SU-DHL-6 (cell line): ENCODE results near the gene BFSP1.

ENCODE experiments used
- H2AFZ ChIP-seq: fragments of 200-600 bp; sonication (generic); 2 replicates; pipeline ENCODE4 v1.6.1; 2014; ENCODE audit warnings: low read depth, mild to moderate bottlenecking, moderate library complexity, mixed read lengths, antibody characterized with exemption, low read length; ENCODE audit not compliant: severe bottlenecking
- H3F3A ChIP-seq: fragments of 200-600 bp; shearing (Covaris generic); 2 replicates; pipeline ENCODE4 v1.6.0; 2016; ENCODE audit warnings: antibody characterized with exemption, mild to moderate bottlenecking; ENCODE audit not compliant: insufficient read depth
- H3K27ac ChIP-seq: fragments of 200-600 bp; sonication (generic); 2 replicates; pipeline ENCODE4 v1.5.1; 2016; ENCODE audit warnings: low read depth, mild to moderate bottlenecking, low read length, moderate library complexity, mixed read lengths
- H3K27me3 ChIP-seq: fragments of 200-600 bp; sonication (generic), shearing (Covaris generic); 2 replicates; pipeline ENCODE4 v1.6.0; 2014; ENCODE audit warnings: mild to moderate bottlenecking, low read length
- H3K36me3 ChIP-seq: fragments of 200-600 bp; sonication (generic); 2 replicates; pipeline ENCODE4 v1.6.1; 2014; ENCODE audit warnings: mild to moderate bottlenecking, low read length, mixed read lengths
- H3K4me2 ChIP-seq: fragments of 300-600, 200-600 bp; shearing (Covaris generic), sonication (generic); 2 replicates; pipeline ENCODE4 v1.6.0; 2014; ENCODE audit warnings: low read length, low read depth, mild to moderate bottlenecking; ENCODE audit not compliant: poor library complexity, severe bottlenecking
- H3K4me3 ChIP-seq: fragments of 200-600 bp; sonication (generic); 2 replicates; pipeline ENCODE4 v1.5.1; 2014; ENCODE audit warnings: antibody characterized with exemption, low read length, mild to moderate bottlenecking, mixed read lengths; ENCODE audit not compliant: insufficient read depth, poor library complexity, severe bottlenecking
- H3K79me2 ChIP-seq: fragments of 200-600 bp; sonication (generic); 2 replicates; pipeline ENCODE4 v1.6.1; 2014; ENCODE audit warnings: mild to moderate bottlenecking, low read length, moderate library complexity; ENCODE audit not compliant: insufficient read depth
- H3K9ac ChIP-seq: fragments of 200-600 bp; sonication (generic); 2 replicates; pipeline ENCODE4 v1.7.0; 2014; ENCODE audit warnings: mild to moderate bottlenecking, low read length
- H3K9me2 ChIP-seq: fragments of 200-600 bp; sonication (generic); replicated peaks from 2 replicates; pipeline ENCODE4 v1.6.1; 2014; ENCODE audit warnings: low read length; ENCODE audit not compliant: insufficient read depth
- H3K9me3 ChIP-seq: fragments of 200-600 bp; sonication (generic); 2 replicates; pipeline ENCODE4 v1.6.1; 2014; ENCODE audit warnings: low read length, mixed read lengths; ENCODE audit not compliant: insufficient read depth
- H4K20me1 ChIP-seq: fragments of 200-600 bp; sonication (generic); 2 replicates; pipeline ENCODE4 v1.6.1; 2014; ENCODE audit warnings: low read depth, mild to moderate bottlenecking, antibody characterized with exemption, low read length, moderate library complexity, mixed read lengths
- CTCF ChIP-seq: fragments of 200-600 bp; sonication (generic); IDR thresholded peaks from one replicate; pipeline ENCODE4 v1.5.1; 2017; ENCODE audit warnings: antibody characterized with exemption, mild to moderate bottlenecking, low read length, moderate library complexity; ENCODE audit not compliant: insufficient read depth, poor library complexity, severe bottlenecking
- EZH2phosphoT487 ChIP-seq: fragments of 200-600 bp; sonication (generic), shearing (Covaris generic); conservative IDR thresholded peaks from 2 replicates; pipeline ENCODE4 v1.6.1; 2018; ENCODE audit warnings: mild to moderate bottlenecking, antibody characterized with exemption, low read length, moderate library complexity, mixed read lengths

The BFSP1 gene

GRCh38 chr20:17571153-17571527, 40.0 kb upstream of the BFSP1 start:
- Histone ChIP-seq H2AFZ (no peak overlapping the region), H3K9me2 (no peaks in the 10 kb centered on the region), H3K79me2 (no peaks in the 10 kb centered on the region)

GRCh38 chr20:17570347-17571152, 39.4 kb upstream of the BFSP1 start:
- Histone ChIP-seq H3K9me3 (no peaks in the 10 kb centered on the region), H3K27ac (no peak overlapping the region), H4K20me1 (no peaks in the 10 kb centered on the region), H3K9me2 (no peaks in the 10 kb centered on the region), H3K4me3 (peak overlapping the region; percentile 77), H3K79me2 (no peaks in the 10 kb centered on the region), H2AFZ (peak overlapping the region; percentile 100), H3K9ac (peak overlapping the region; percentile 75), H3K4me2 (peak overlapping the region; percentile 76), H3K27me3 (no peaks in the 10 kb centered on the region), H3F3A (0 out of 2 replicates have a peak, but pooled peaks cover 4% of the 10 kb centered on the region), H3K36me3 (no peaks in the 10 kb centered on the region)
- no peak for TF ChIP-seq EZH2phosphoT487
- TF ChIP-seq CTCF: no peak

More at GRCh38 chr20:17571153-17571527, 40.0 kb upstream of the BFSP1 start:
- Histone ChIP-seq H3K27ac (no peak overlapping the region), H3K4me2 (peak overlapping the region; percentile 76), H3K36me3 (no peaks in the 10 kb centered on the region), H3K4me3 (no peak overlapping the region), H3K9ac (no peak overlapping the region), H3F3A (0 out of 2 replicates have a peak, but pooled peaks cover 4% of the 10 kb centered on the region), H3K9me3 (no peaks in the 10 kb centered on the region), H3K27me3 (no peaks in the 10 kb centered on the region), H4K20me1 (no peaks in the 10 kb centered on the region)
- TF ChIP-seq EZH2phosphoT487 (no peak), CTCF (no peak)

GRCh38 chr20:17569616-17570346, 38.6 kb upstream of the BFSP1 start, which contains the start of gene DSTN:
Gene DSTN, plus strand, starts transcription at chr20:17570075. Its CDS starts 134 bp downstream, at chr20:17570209.
- no peaks in the 10 kb centered on the region for H3K79me2 ChIP-seq
- peak within 1 kb of the TSS; percentile 77 for H3K4me3 ChIP-seq

More at GRCh38 chr20:17569616-17570346, 38.6 kb upstream of the BFSP1 start, which contains the start of gene DSTN:
- Histone ChIP-seq H3F3A (0 out of 2 replicates have a peak, but pooled peaks cover 4% of the 10 kb centered on the region), H3K9me2 (no peaks in the 10 kb centered on the region), H3K36me3 (no peaks in the 10 kb centered on the region), H2AFZ (peak within 1 kb of the TSS; percentile 100), H3K27me3 (no peaks in the 10 kb centered on the region), H4K20me1 (no peaks in the 10 kb centered on the region), H3K4me2 (peak within 1 kb of the TSS; percentile 76), H3K9me3 (no peaks in the 10 kb centered on the region), H3K9ac (peak within 1 kb of the TSS; percentile 75), H3K27ac (no peak within 1 kb of the TSS)
- TF ChIP-seq EZH2phosphoT487: no peak
- TF ChIP-seq CTCF: no peak
